ENCODE results near the gene GATA5.

- TF ChIP-seq POLR2A (IDR thresholded peaks at IDR 0.05) (no peak), CTCF (IDR thresholded peaks at IDR 0.05) (no peak)
Observed at GRCh38 chr20:62461157-62461556, 14.6 kb downstream of the GATA5 start.
